ENCODE data around the gene ORC2.

GRCh38 chr2:200985799-200986198 is 22.3 kb upstream of the ORC2 start:
- TF ChIP-seq CTCF (conservative IDR thresholded peaks at IDR 0.05) (no peak), EZH2 (IDR thresholded peaks at IDR 0.05; ENCODE audit: low read depth) (no peak)
